HEK293 (cell line): ENCODE results near the gene TSPEAR.
A peak's percentile ranks its signal among the peaks of the same experiment; 100 is the strongest.

Source experiments
- CTCF ChIA-PET: fragments of 350-600 bp; formaldehyde crosslinking; extraction: SDS; loops from one replicate; lab custom pipeline; 2021; ENCODE audit warnings: antibody characterized with exemption; lab: Yijun Ruan, JAX
- POLR2A ChIA-PET: fragments of 300-600 bp; formaldehyde crosslinking; extraction: SDS; loops from one replicate; lab custom pipeline; 2020; ENCODE audit warnings: antibody characterized with exemption, inconsistent platforms; lab: Yijun Ruan, JAX
- H3K27ac ChIP-seq: fragments of 200-500 bp; sonication (Bioruptor generic); 2 replicates; pipeline ENCODE4 v1.5.1; 2014; ENCODE audit warnings: low read depth, low read length, control low read depth, inconsistent platforms; ENCODE audit errors: extremely low read depth
- H3K36me3 ChIP-seq, 2 experiments: fragments of 200-500 bp in 1 of 2; sonication (Bioruptor generic) in 1 of 2; 1 replicate in 1 of 2; 2 replicates in 1 of 2; pipeline ENCODE4 v1.5.1; 2014 to 2017; ENCODE audit warnings: inconsistent platforms in 2 of 2, low read length in 2 of 2; ENCODE audit not compliant: control insufficient read depth in 2 of 2, insufficient read depth in 1 of 2
- H3K4me1 ChIP-seq: fragments of 200-500 bp; sonication (Bioruptor generic); 2 replicates; pipeline ENCODE4 v1.5.1; 2014; ENCODE audit warnings: mild to moderate bottlenecking, low read length, inconsistent platforms; ENCODE audit not compliant: control insufficient read depth, insufficient read depth
- H3K4me3 ChIP-seq: 2 replicates; pipeline ENCODE4 v1.5.1; 2011; ENCODE audit warnings: low read depth, mild to moderate bottlenecking, control low read depth, low read length, moderate library complexity
- H3K9me3 ChIP-seq: fragments of 200-500 bp; sonication (Bioruptor generic); 2 replicates; pipeline ENCODE4 v1.5.1; 2014; ENCODE audit warnings: low read depth, low read length, inconsistent platforms; ENCODE audit not compliant: control insufficient read depth, insufficient read depth
- HOXA7 ChIP-seq: sonication (generic); formaldehyde crosslinking; IDR thresholded peaks from 2 replicates; pipeline ENCODE4 v1.8.1; 2022; ENCODE audit warnings: missing genetic modification reagents, borderline replicate concordance
- IKZF3 ChIP-seq: fragments of 450-650 bp; IDR thresholded peaks from 2 replicates; pipeline ENCODE4 v1.5.0; 2018; ENCODE audit warnings: missing biosample characterization, mild to moderate bottlenecking, missing genetic modification characterization, moderate library complexity
- PRDM6 ChIP-seq: fragments of 450-650 bp; formaldehyde crosslinking; IDR thresholded peaks from 2 replicates; pipeline ENCODE4 v1.5.1; 2017; ENCODE audit warnings: missing biosample characterization, missing genetic modification characterization
- SCRT1 ChIP-seq: fragments of 450-650 bp; formaldehyde crosslinking; IDR thresholded peaks from 2 replicates; pipeline ENCODE4 v1.5.1; 2016; ENCODE audit warnings: missing biosample characterization, missing genetic modification characterization, borderline replicate concordance
- SETDB1 ChIP-seq: IDR thresholded peaks from one replicate; pipeline ENCODE4 v1.6.1; 2017; ENCODE audit warnings: mild to moderate bottlenecking, low read length, moderate library complexity, mixed read lengths; ENCODE audit not compliant: insufficient read length
- TRIM28 ChIP-seq: IDR thresholded peaks from 2 replicates; pipeline ENCODE4 v1.6.1; 2011; ENCODE audit warnings: low read length, control low read depth, borderline replicate concordance
- YY2 ChIP-seq: fragments of 450-650 bp; formaldehyde crosslinking; IDR thresholded peaks from 2 replicates; pipeline ENCODE4 v1.5.1; 2016; ENCODE audit warnings: missing biosample characterization, missing genetic modification characterization
- ZBTB8A ChIP-seq: fragments of 450-650 bp; formaldehyde crosslinking; IDR thresholded peaks from 2 replicates; pipeline ENCODE4 v1.5.1; 2016; ENCODE audit warnings: missing biosample characterization, missing genetic modification characterization
- ZNF175 ChIP-seq: fragments of 450-650 bp; formaldehyde crosslinking; IDR thresholded peaks from 2 replicates; pipeline ENCODE4 v1.5.1; 2016; ENCODE audit warnings: missing biosample characterization, missing genetic modification characterization
- ZNF214 ChIP-seq: fragments of 450-650 bp; formaldehyde crosslinking; IDR thresholded peaks from 2 replicates; pipeline ENCODE4 v1.5.1; 2017; ENCODE audit warnings: missing biosample characterization, mild to moderate bottlenecking, missing genetic modification characterization, borderline replicate concordance
- ZNF221 ChIP-seq: fragments of 450-650 bp; formaldehyde crosslinking; IDR thresholded peaks from 2 replicates; pipeline ENCODE4 v1.5.1; 2017; ENCODE audit warnings: missing biosample characterization, missing genetic modification characterization, borderline replicate concordance
- ZNF311 ChIP-seq: fragments of 450-650 bp; formaldehyde crosslinking; IDR thresholded peaks from 2 replicates; pipeline ENCODE4 v1.5.1; 2017; ENCODE audit warnings: missing biosample characterization, missing genetic modification characterization, borderline replicate concordance
- ZNF391 ChIP-seq: fragments of 450-650 bp; formaldehyde crosslinking; IDR thresholded peaks from 2 replicates; pipeline ENCODE4 v1.5.1; 2016; ENCODE audit warnings: low read depth, missing biosample characterization, missing genetic modification characterization, borderline replicate concordance
- ZNF473 ChIP-seq: fragments of 450-650 bp; formaldehyde crosslinking; IDR thresholded peaks from 2 replicates; pipeline ENCODE4 v1.5.1; 2017; ENCODE audit warnings: missing biosample characterization, missing genetic modification characterization
- ZNF48 ChIP-seq: fragments of 450-650 bp; formaldehyde crosslinking; IDR thresholded peaks from 2 replicates; pipeline ENCODE4 v1.5.1; 2016; ENCODE audit warnings: missing biosample characterization, missing genetic modification characterization
- ZNF626 ChIP-seq: fragments of 450-650 bp; sonication (Bioruptor Pico); formaldehyde crosslinking; IDR thresholded peaks from 2 replicates; pipeline ENCODE4 v1.5.1; 2018; ENCODE audit warnings: missing biosample characterization, missing genetic modification characterization, inconsistent platforms
- ZNF629 ChIP-seq: fragments of 450-650 bp; formaldehyde crosslinking; IDR thresholded peaks from 2 replicates; pipeline ENCODE4 v1.5.1; 2017; ENCODE audit warnings: missing biosample characterization, missing genetic modification characterization
- ZNF660 ChIP-seq: fragments of 450-650 bp; IDR thresholded peaks from 2 replicates; pipeline ENCODE4 v1.5.1; 2018; ENCODE audit warnings: missing biosample characterization, mild to moderate bottlenecking, missing genetic modification characterization
- ZNF776 ChIP-seq: fragments of 450-650 bp; formaldehyde crosslinking; IDR thresholded peaks from 2 replicates; pipeline ENCODE4 v1.5.0; 2017; ENCODE audit warnings: missing biosample characterization, missing genetic modification characterization, borderline replicate concordance
- ZNF785 ChIP-seq: fragments of 450-650 bp; formaldehyde crosslinking; IDR thresholded peaks from 2 replicates; pipeline ENCODE4 v1.5.1; 2016; ENCODE audit warnings: missing biosample characterization, missing genetic modification characterization
- TF ChIP-seq, protein P1 (sequence below): fragments of 450-650 bp; formaldehyde crosslinking; IDR thresholded peaks from 2 replicates; pipeline ENCODE4 v1.5.1; 2016; ENCODE audit warnings: missing biosample characterization, missing genetic modification characterization
- TF ChIP-seq, protein P2 (sequence below): IDR thresholded peaks from 2 replicates; pipeline ENCODE4 v1.6.1; 2011; ENCODE audit warnings: mild to moderate bottlenecking, low read depth, low read length, borderline replicate concordance

TSPEAR gene

DNA sequence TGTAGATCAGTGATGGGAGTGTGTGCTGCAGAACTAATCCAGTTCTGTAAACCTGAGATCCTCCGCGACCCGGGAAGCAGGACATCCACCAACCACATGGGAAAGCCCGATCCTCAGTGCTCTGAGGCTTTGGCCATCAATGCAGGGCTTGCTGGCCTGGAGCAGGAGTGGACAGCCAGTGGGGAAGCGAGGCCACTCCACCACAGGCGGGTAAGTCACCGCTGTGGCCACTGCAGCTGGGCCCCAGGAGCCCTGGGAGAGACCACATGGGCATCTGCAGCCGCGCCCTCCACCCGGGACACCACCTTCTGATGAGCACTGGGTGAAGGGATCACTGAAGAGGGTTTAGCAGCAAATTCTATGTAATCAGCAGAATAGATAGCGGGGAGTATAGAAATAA lies 30.2 kb downstream of the TSPEAR start (continued):
- TF ChIP-seq, protein P1, sequence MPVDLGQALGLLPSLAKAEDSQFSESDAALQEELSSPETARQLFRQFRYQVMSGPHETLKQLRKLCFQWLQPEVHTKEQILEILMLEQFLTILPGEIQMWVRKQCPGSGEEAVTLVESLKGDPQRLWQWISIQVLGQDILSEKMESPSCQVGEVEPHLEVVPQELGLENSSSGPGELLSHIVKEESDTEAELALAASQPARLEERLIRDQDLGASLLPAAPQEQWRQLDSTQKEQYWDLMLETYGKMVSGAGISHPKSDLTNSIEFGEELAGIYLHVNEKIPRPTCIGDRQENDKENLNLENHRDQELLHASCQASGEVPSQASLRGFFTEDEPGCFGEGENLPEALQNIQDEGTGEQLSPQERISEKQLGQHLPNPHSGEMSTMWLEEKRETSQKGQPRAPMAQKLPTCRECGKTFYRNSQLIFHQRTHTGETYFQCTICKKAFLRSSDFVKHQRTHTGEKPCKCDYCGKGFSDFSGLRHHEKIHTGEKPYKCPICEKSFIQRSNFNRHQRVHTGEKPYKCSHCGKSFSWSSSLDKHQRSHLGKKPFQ = no peak

DNA sequence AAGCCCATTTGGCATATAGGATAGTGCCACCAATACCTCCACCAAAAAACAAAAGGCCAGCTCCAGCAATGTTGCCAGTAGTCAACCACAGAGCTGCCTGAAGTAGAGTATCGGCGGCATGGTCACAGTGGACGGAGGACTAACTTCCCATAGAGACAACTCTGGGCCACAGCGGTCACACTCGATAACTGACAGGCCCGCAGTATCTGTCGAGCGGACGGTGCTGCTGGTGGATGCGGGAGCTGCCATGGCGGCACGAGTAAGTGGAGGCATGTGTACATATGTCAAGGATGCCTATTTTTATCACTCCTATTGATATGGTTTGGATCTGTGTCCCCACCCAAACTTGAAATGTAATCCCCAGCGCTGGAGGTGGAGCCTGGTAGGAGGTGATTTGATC lies 33.5 kb downstream of the TSPEAR start:
- ChIA-PET POLR2A (no interaction called here), CTCF (no interaction called here)
- H3K9me3 ChIP-seq = no peaks in the 10 kb centered on the region
- no peaks in the 10 kb centered on the region for H3K36me3 ChIP-seq
- TF ChIP-seq ZNF629 (tag by site-specific recombination) (no peak), ZNF776 (tag by site-specific recombination) (no peak), ZNF48 (tag by site-specific recombination) (no peak), ZNF221 (no peak), ZNF626 (no peak), ZBTB8A (tag by site-specific recombination) (no peak), ZNF473 (no peak), ZNF311 (no peak), IKZF3 (tag by site-specific recombination) (no peak), ZNF175 (tag by site-specific recombination) (no peak), TRIM28 (no peak), ZNF785 (tag by site-specific recombination) (no peak)
- TF ChIP-seq, protein P1 = no peak
- H3K4me1 ChIP-seq = no peaks in the 10 kb centered on the region
- H3K27ac ChIP-seq = no peak overlapping the region
- H3K4me3 ChIP-seq = no peak overlapping the region

DNA sequence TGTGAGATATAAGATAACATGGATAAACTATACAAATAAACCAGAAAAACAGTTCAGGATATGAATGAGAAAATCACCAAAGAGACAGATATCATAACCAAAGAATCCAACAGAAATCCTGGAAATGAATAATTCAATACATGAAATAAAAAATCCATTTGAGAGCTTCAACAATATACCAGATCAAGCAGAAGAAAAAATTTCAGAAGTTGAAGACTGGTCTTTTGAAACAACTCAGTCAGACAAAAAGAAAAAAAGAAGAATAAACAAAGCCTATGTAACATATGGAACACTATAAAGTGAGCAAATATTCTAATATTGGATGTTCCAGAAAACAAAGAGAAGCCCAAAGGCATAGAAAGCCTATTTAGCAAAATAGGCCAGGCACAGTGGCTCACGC lies 39.5 kb downstream of the TSPEAR start:
- peak; percentile 59 for TF ChIP-seq SETDB1
- TF ChIP-seq ZNF214 (tag by site-specific recombination) = no peak
- H3K27ac ChIP-seq = no peak overlapping the region
- ChIA-PET POLR2A (no interaction called here), CTCF (interaction anchor here (0.6 kb wide), 1 partner anchor 20 kb away, joined by 3 read pairs; no protein-coding TSS in a partner anchor)
- H3K36me3 ChIP-seq = no peaks in the 10 kb centered on the region
- H3K4me3 ChIP-seq = no peak overlapping the region
- H3K4me1 ChIP-seq = no peaks in the 10 kb centered on the region
- no peaks in the 10 kb centered on the region; the same call in 1 of the 2 replicates for H3K9me3 ChIP-seq

GRCh38 chr21:44670642-44671432 lies 40.5 kb downstream of the TSPEAR start:
- Histone ChIP-seq H3K36me3 (no peaks in the 10 kb centered on the region), H3K9me3 (no peaks in the 10 kb centered on the region; the same call in 1 of the 2 replicates), H3K4me3 (no peak overlapping the region), H3K4me1 (no peaks in the 10 kb centered on the region), H3K27ac (no peak overlapping the region)
- CTCF ChIA-PET = no interaction called here
- POLR2A ChIA-PET = no interaction called here
- TF ChIP-seq ZNF660 (tag by site-specific recombination) (no peak), SCRT1 (tag by site-specific recombination) (no peak), ZNF391 (tag by site-specific recombination) (no peak), ZNF311 (no peak), YY2 (no peak), PRDM6 (tag by site-specific recombination) (no peak), HOXA7 (CRISPR knock-in tag) (no peak)
- TF ChIP-seq, protein P2, sequence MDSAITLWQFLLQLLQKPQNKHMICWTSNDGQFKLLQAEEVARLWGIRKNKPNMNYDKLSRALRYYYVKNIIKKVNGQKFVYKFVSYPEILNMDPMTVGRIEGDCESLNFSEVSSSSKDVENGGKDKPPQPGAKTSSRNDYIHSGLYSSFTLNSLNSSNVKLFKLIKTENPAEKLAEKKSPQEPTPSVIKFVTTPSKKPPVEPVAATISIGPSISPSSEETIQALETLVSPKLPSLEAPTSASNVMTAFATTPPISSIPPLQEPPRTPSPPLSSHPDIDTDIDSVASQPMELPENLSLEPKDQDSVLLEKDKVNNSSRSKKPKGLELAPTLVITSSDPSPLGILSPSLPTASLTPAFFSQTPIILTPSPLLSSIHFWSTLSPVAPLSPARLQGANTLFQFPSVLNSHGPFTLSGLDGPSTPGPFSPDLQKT = no peak
